Measurements from ENCODE around the gene SP5.

DNA sequence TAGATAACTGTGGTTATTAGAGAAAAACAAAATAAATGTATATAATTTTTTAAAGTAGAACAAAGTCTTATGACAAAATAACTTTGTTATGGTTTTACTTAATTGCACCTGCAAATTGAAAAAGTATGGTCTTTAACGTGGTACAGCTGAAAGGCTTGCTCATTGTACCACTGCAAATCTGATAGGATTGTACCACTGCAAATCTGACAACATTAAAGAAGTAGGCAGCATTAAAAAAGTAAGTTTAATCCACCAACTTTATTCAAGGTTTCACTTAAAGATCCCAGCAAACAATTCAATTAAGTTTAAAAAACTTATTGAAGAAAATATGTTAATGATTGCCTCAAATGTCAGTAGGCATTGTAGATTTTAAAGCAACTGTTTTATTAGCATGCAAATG, 4.7 kb downstream of the SP5 start:
- TF ChIP-seq, protein P1, sequence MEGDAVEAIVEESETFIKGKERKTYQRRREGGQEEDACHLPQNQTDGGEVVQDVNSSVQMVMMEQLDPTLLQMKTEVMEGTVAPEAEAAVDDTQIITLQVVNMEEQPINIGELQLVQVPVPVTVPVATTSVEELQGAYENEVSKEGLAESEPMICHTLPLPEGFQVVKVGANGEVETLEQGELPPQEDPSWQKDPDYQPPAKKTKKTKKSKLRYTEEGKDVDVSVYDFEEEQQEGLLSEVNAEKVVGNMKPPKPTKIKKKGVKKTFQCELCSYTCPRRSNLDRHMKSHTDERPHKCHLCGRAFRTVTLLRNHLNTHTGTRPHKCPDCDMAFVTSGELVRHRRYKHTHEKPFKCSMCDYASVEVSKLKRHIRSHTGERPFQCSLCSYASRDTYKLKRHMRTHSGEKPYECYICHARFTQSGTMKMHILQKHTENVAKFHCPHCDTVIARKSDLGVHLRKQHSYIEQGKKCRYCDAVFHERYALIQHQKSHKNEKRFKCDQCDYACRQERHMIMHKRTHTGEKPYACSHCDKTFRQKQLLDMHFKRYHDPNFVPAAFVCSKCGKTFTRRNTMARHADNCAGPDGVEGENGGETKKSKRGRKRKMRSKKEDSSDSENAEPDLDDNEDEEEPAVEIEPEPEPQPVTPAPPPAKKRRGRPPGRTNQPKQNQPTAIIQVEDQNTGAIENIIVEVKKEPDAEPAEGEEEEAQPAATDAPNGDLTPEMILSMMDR (IDR thresholded peaks at IDR 0.05): no peak
- no peak for TF ChIP-seq EZH2 (IDR thresholded peaks at IDR 0.05)
- TF ChIP-seq EZH2phosphoT487 (IDR thresholded peaks at IDR 0.05): no peak

All from neural progenitor cell (in vitro differentiated cells).